ENCODE results near the gene SORCS1. TPM values are rescaled to one million over a fixed set of nuclear protein-coding genes. Genes with fewer than 3 reads are reported as not detected.

The SORCS1 gene
- polyA plus RNA-seq, 1 of the 3 experiments (the other 2 are of a cell fraction) = 0.66 TPM

- Histone ChIP-seq H3K27me3 (ENCODE audit: insufficient read depth) (no peaks in the 10 kb centered on the region), H3K9me3 (no peaks in the 10 kb centered on the region), H3K4me2 (no peak overlapping the region), H2AFZ (ENCODE audit: low read depth) (no peak overlapping the region), H3K4me1 (ENCODE audit: control insufficient read depth in 1 of 2, insufficient read depth in 2 of 2, low read depth in 1 of 2, low read length in 1 of 2) (peaks cover 0 to 16% of the 10 kb centered on the region in 2 experiments; a peak in 2 of 4 replicates), H3K79me2 (ENCODE audit: insufficient read depth) (no peaks in the 10 kb centered on the region), H3K9ac (no peak overlapping the region), H3F3A (replicated peaks; ENCODE audit: insufficient read depth) (no peaks in the 10 kb centered on the region), H3K27ac (ENCODE audit: low read depth in 2 of 2, low read length in 1 of 2) (no peak overlapping the region; a peak in 1 of 4 replicates), H3K36me3 (replicated peaks in 1 of 2; ENCODE audit: control insufficient read depth in 1 of 2, insufficient read depth in 2 of 2, low read length in 1 of 2) (no peaks in the 10 kb centered on the region), H3K9me2 (no peaks in the 10 kb centered on the region), H4K20me1 (ENCODE audit: insufficient read depth) (no peaks in the 10 kb centered on the region), H3K4me3 (ENCODE audit: low read depth in 2 of 2, low read length in 1 of 2) (no peak overlapping the region)
- TF ChIP-seq TEAD4 (IDR thresholded peaks at IDR 0.05; ENCODE audit: borderline replicate concordance, insufficient read depth) (no peak), RFX5 (IDR thresholded peaks at IDR 0.05; ENCODE audit: low read length) (no peak), GABPA (IDR thresholded peaks at IDR 0.05; ENCODE audit: low read depth) (no peak), ELF1 (IDR thresholded peaks at IDR 0.05) (no peak)
- ChIA-PET CTCF (interaction anchor here (1.3 to 1.5 kb wide), 2 partner anchors 9 to 253 kb away, joined by 5 read pairs; no protein-coding TSS in a partner anchor), POLR2A (no interaction called here)
- peak; percentile 38 for DNase-seq
- whole genome bisulfite sequencing (ENCODE audit: low lambda C conversion rate) = 47% methylated on average over 10 of the region's 11 CpGs
These were observed 205.7 kb downstream of the SORCS1 start for GRCh38 chr10:106958589-106959361.

GRCh38 chr10:106957823-106958588 is 206.5 kb downstream of the SORCS1 start:
- POLR2A ChIA-PET = no interaction called here

More at GRCh38 chr10:106957823-106958588, 206.5 kb downstream of the SORCS1 start:
- no peaks in the 10 kb centered on the region for H3K36me3 ChIP-seq (replicated peaks in 1 of 2; ENCODE audit: control insufficient read depth in 1 of 2, insufficient read depth in 2 of 2, low read length in 1 of 2)
- no peak for TF ChIP-seq EZH2phosphoT487 (IDR thresholded peaks at IDR 0.05; ENCODE audit: borderline replicate concordance, low read depth)
- no peak for TF ChIP-seq RCOR1 (IDR thresholded peaks at IDR 0.05; ENCODE audit: low read length)
- no peak for TF ChIP-seq CTCF (IDR thresholded peaks at IDR 0.05)
- no peak for TF ChIP-seq NFIC (IDR thresholded peaks at IDR 0.05; ENCODE audit: borderline replicate concordance)
- no peak for TF ChIP-seq NRF1 (IDR thresholded peaks at IDR 0.05; ENCODE audit: low read depth, low read length)
- TF ChIP-seq RFX5 (IDR thresholded peaks at IDR 0.05; ENCODE audit: low read length) = no peak
- no peak for TF ChIP-seq GATA2 (CRISPR knock-in tag; IDR thresholded peaks at IDR 0.05)
- no peak for TF ChIP-seq SIN3A (IDR thresholded peaks at IDR 0.05; ENCODE audit: borderline replicate concordance, low read depth, low read length)
- no peak for TF ChIP-seq RXRA (IDR thresholded peaks at IDR 0.05; ENCODE audit: borderline replicate concordance, low read depth)
- no peak for TF ChIP-seq MXI1 (IDR thresholded peaks at IDR 0.05; ENCODE audit: low read depth, low read length)
- TF ChIP-seq SMC3 (IDR thresholded peaks at IDR 0.05; ENCODE audit: low read depth, low read length) = no peak
- no peak for TF ChIP-seq IRF3 (IDR thresholded peaks at IDR 0.05; ENCODE audit: low read depth, low read length)
- no peak for TF ChIP-seq POLR2AphosphoS5 (IDR thresholded peaks at IDR 0.05; ENCODE audit: low read depth, low read length)
- TF ChIP-seq ZBTB33 (IDR thresholded peaks at IDR 0.05; ENCODE audit: borderline replicate concordance, low read depth) = no peak
- TF ChIP-seq YY1 (IDR thresholded peaks at IDR 0.05; ENCODE audit: low read depth) = no peak
- H3F3A ChIP-seq (replicated peaks; ENCODE audit: insufficient read depth) = no peaks in the 10 kb centered on the region
- no peaks in the 10 kb centered on the region for H3K27me3 ChIP-seq (ENCODE audit: insufficient read depth)
- DNase-seq = no peak
- no peaks in the 10 kb centered on the region for H3K9me2 ChIP-seq
- H3K4me1 ChIP-seq (ENCODE audit: control insufficient read depth in 1 of 2, insufficient read depth in 2 of 2, low read depth in 1 of 2, low read length in 1 of 2) = peaks cover 0 to 16% of the 10 kb centered on the region in 2 experiments; a peak in 2 of 4 replicates
- WGBS (ENCODE audit: low lambda C conversion rate) = 66% methylated on average over 12 of the region's 12 CpGs
- H4K20me1 ChIP-seq (ENCODE audit: insufficient read depth) = no peaks in the 10 kb centered on the region
- H3K79me2 ChIP-seq (ENCODE audit: insufficient read depth) = no peaks in the 10 kb centered on the region
- H3K27ac ChIP-seq (ENCODE audit: low read depth in 2 of 2, low read length in 1 of 2) = no peak overlapping the region
- H3K9ac ChIP-seq = no peak overlapping the region
- CTCF ChIA-PET = interaction anchor here (1.2 to 1.5 kb wide), 3 partner anchors 10 to 252 kb away, joined by 3 to 5 read pairs (median 5); no protein-coding TSS in a partner anchor
- no peak overlapping the region for H3K4me2 ChIP-seq
- no peak overlapping the region for H3K4me3 ChIP-seq (ENCODE audit: low read depth in 2 of 2, low read length in 1 of 2)
- H2AFZ ChIP-seq (ENCODE audit: low read depth) = no peak overlapping the region
- no peaks in the 10 kb centered on the region for H3K9me3 ChIP-seq
